Trophoblast cell (in vitro differentiated cells and primary cell): ENCODE data around the gene PAX7.

Experiments used
- DNase-seq, 2 donors: peaks; one replicate each; pipeline ENCODE4 v3.0.0-alpha.2; 2016
- H2AFZ ChIP-seq: 2 replicates; pipeline ENCODE4 v1.6.1; 2013; ENCODE audit warnings: low read length, moderate library complexity, mild to moderate bottlenecking; ENCODE audit not compliant: insufficient read depth, poor library complexity
- H2AK5ac ChIP-seq: 2 replicates; pipeline ENCODE4 v1.6.1; 2013; ENCODE audit warnings: mild to moderate bottlenecking, low read length
- H2BK120ac ChIP-seq: 2 replicates; pipeline ENCODE4 v1.6.1; 2013; ENCODE audit warnings: low read length, mild to moderate bottlenecking, moderate library complexity; ENCODE audit not compliant: insufficient read depth, poor library complexity
- H2BK12ac ChIP-seq: 2 replicates; pipeline ENCODE4 v1.6.1; 2013; ENCODE audit warnings: mild to moderate bottlenecking, low read length, moderate library complexity
- H2BK5ac ChIP-seq: 2 replicates; pipeline ENCODE4 v1.6.1; 2013; ENCODE audit warnings: low read length, low read depth, moderate library complexity, mild to moderate bottlenecking; ENCODE audit not compliant: poor library complexity
- H3K14ac ChIP-seq: 2 replicates; pipeline ENCODE4 v1.6.1; 2013; ENCODE audit warnings: mild to moderate bottlenecking, low read length
- H3K18ac ChIP-seq: 2 replicates; pipeline ENCODE4 v1.6.1; 2013; ENCODE audit warnings: mild to moderate bottlenecking, low read length
- H3K23ac ChIP-seq: 2 replicates; pipeline ENCODE4 v1.6.1; 2013; ENCODE audit warnings: low read length
- H3K27ac ChIP-seq: 2 replicates; pipeline ENCODE4 v1.5.1; 2013; ENCODE audit warnings: low read depth, mild to moderate bottlenecking, inconsistent platforms, low read length, moderate library complexity
- H3K27me3 ChIP-seq: 2 replicates; pipeline ENCODE4 v1.6.1; 2013; ENCODE audit warnings: inconsistent platforms, mild to moderate bottlenecking, low read length, moderate library complexity; ENCODE audit not compliant: insufficient read depth
- H3K36me3 ChIP-seq, 2 experiments: 1 replicate in 1 of 2; 2 replicates in 1 of 2; pipeline ENCODE4 v1.6.1; 2013; ENCODE audit warnings: low read length in 2 of 2, mild to moderate bottlenecking in 2 of 2, moderate library complexity in 1 of 2; ENCODE audit not compliant: insufficient read depth in 2 of 2, control insufficient read depth in 1 of 2
- H3K4ac ChIP-seq: 2 replicates; pipeline ENCODE4 v1.6.1; 2013; ENCODE audit warnings: low read depth, mild to moderate bottlenecking, low read length, moderate library complexity
- H3K4me1 ChIP-seq, 2 experiments: 1 replicate in 1 of 2; 2 replicates in 1 of 2; pipeline ENCODE4 v1.6.1; 2013; ENCODE audit warnings: low read length in 2 of 2, mild to moderate bottlenecking in 2 of 2, moderate library complexity in 1 of 2; ENCODE audit not compliant: insufficient read depth in 2 of 2, control insufficient read depth in 1 of 2
- H3K4me2 ChIP-seq: 2 replicates; pipeline ENCODE4 v1.6.1; 2013; ENCODE audit warnings: inconsistent platforms, mild to moderate bottlenecking, low read length, moderate library complexity
- H3K4me3 ChIP-seq: 2 replicates; pipeline ENCODE4 v1.5.1; 2013; ENCODE audit warnings: mild to moderate bottlenecking, low read depth, low read length, inconsistent platforms
- H3K79me1 ChIP-seq: one replicate; pipeline ENCODE4 v1.6.1; 2013; ENCODE audit warnings: low read length
- H3K79me2 ChIP-seq: 2 replicates; pipeline ENCODE4 v1.6.1; 2013; ENCODE audit warnings: low read length, mild to moderate bottlenecking; ENCODE audit not compliant: control insufficient read depth, insufficient read depth, poor library complexity
- H3K9ac ChIP-seq: 2 replicates; pipeline ENCODE4 v1.6.1; 2013; ENCODE audit warnings: mild to moderate bottlenecking, low read length
- H3K9me3 ChIP-seq: 2 replicates; pipeline ENCODE4 v1.6.1; 2013; ENCODE audit warnings: low read depth, mild to moderate bottlenecking, control low read depth, inconsistent platforms, low read length; ENCODE audit not compliant: insufficient read depth
- H4K12ac ChIP-seq: 2 replicates; pipeline ENCODE4 v1.6.1; 2013; ENCODE audit warnings: low read depth, mild to moderate bottlenecking, low read length, moderate library complexity
- H4K8ac ChIP-seq: 2 replicates; pipeline ENCODE4 v1.6.1; 2013; ENCODE audit warnings: low read depth, mild to moderate bottlenecking, low read length, moderate library complexity
- H4K91ac ChIP-seq: one replicate; pipeline ENCODE4 v1.6.1; 2013; ENCODE audit warnings: low read depth, mild to moderate bottlenecking, low read length, moderate library complexity
- WGBS: extraction: QIAGEN DNeasy Blood & Tissue Kit; methylation state at CpG from one replicate; pipeline ENCODE4 v1.1.7; 2013; ENCODE audit warnings: missing lambda C conversion rate; ENCODE audit not compliant: insufficient read length, insufficient coverage; ENCODE audit errors: extremely low coverage; 5-methylcytosine and 5-hydroxymethylcytosine counted together

The PAX7 gene

GRCh38 chr1:18599086-18599485 lies 31.6 kb upstream of the PAX7 start:
- Histone ChIP-seq H4K8ac (no peak overlapping the region), H3K79me1 (no peaks in the 10 kb centered on the region), H4K91ac (no peak overlapping the region), H2AK5ac (no peak overlapping the region), H3K14ac (no peak overlapping the region), H3K36me3 (no peaks in the 10 kb centered on the region), H3K79me2 (no peaks in the 10 kb centered on the region), H2BK12ac (no peak overlapping the region), H3K4ac (no peak overlapping the region), H3K4me1 (no peaks in the 10 kb centered on the region), H3K9ac (no peak overlapping the region), H3K9me3 (peaks cover 1% of the 10 kb centered on the region), H3K4me2 (no peak overlapping the region), H3K18ac (no peak overlapping the region), H2AFZ (no peak overlapping the region), H3K27me3 (no peaks in the 10 kb centered on the region), H4K12ac (no peak overlapping the region), H3K23ac (no peak overlapping the region), H2BK120ac (no peak overlapping the region), H2BK5ac (no peak overlapping the region), H3K4me3 (no peak overlapping the region), H3K27ac (no peak overlapping the region)
- DNase-seq: no peak
- WGBS: no CpG with 5 or more reads among the region's 12 CpGs

GRCh38 chr1:18599704-18600103 lies 30.9 kb upstream of the PAX7 start:
- H3K36me3 ChIP-seq: no peaks in the 10 kb centered on the region
- H3K23ac ChIP-seq: no peak overlapping the region
- H4K91ac ChIP-seq: no peak overlapping the region
- H3K79me2 ChIP-seq: no peaks in the 10 kb centered on the region
- H3K79me1 ChIP-seq: no peaks in the 10 kb centered on the region
- H3K18ac ChIP-seq: no peak overlapping the region
- no peak overlapping the region for H3K14ac ChIP-seq
- H3K4ac ChIP-seq: no peak overlapping the region
- H3K4me1 ChIP-seq: no peaks in the 10 kb centered on the region
- no peak for DNase-seq
- WGBS: no CpG with 5 or more reads among the region's 9 CpGs
- H2BK120ac ChIP-seq: no peak overlapping the region
- H3K4me2 ChIP-seq: no peak overlapping the region
- no peaks in the 10 kb centered on the region for H3K27me3 ChIP-seq
- H3K9ac ChIP-seq: no peak overlapping the region
- peaks cover 1% of the 10 kb centered on the region for H3K9me3 ChIP-seq
- H4K12ac ChIP-seq: no peak overlapping the region
- no peak overlapping the region for H4K8ac ChIP-seq
- H3K4me3 ChIP-seq: no peak overlapping the region
- no peak overlapping the region for H2AK5ac ChIP-seq
- H2BK12ac ChIP-seq: no peak overlapping the region
- no peak overlapping the region for H2AFZ ChIP-seq
- no peak overlapping the region for H2BK5ac ChIP-seq
- H3K27ac ChIP-seq: no peak overlapping the region

GRCh38 chr1:18602533-18603211 lies 28.0 kb upstream of the PAX7 start:
- H3K9me3 ChIP-seq: peaks cover 1% of the 10 kb centered on the region
- H3K79me1 ChIP-seq: no peaks in the 10 kb centered on the region
- H2BK12ac ChIP-seq: no peak overlapping the region
- H2AFZ ChIP-seq: no peak overlapping the region
- no peak overlapping the region for H4K12ac ChIP-seq
- no peak overlapping the region for H4K8ac ChIP-seq
- H3K79me2 ChIP-seq: no peaks in the 10 kb centered on the region
- no peak overlapping the region for H3K4ac ChIP-seq
- no peak overlapping the region for H3K4me2 ChIP-seq
- H3K9ac ChIP-seq: no peak overlapping the region
- no peak overlapping the region for H3K23ac ChIP-seq
- H2BK120ac ChIP-seq: no peak overlapping the region
- H3K18ac ChIP-seq: no peak overlapping the region
- H3K14ac ChIP-seq: no peak overlapping the region
- no peaks in the 10 kb centered on the region for H3K36me3 ChIP-seq
- no peak for DNase-seq
- no peak overlapping the region for H4K91ac ChIP-seq
- WGBS: no CpG with 5 or more reads among the region's 5 CpGs
- H3K27me3 ChIP-seq: no peaks in the 10 kb centered on the region
- no peaks in the 10 kb centered on the region for H3K4me1 ChIP-seq
- no peak overlapping the region for H3K27ac ChIP-seq
- H2AK5ac ChIP-seq: no peak overlapping the region
- no peak overlapping the region for H2BK5ac ChIP-seq
- no peak overlapping the region for H3K4me3 ChIP-seq

GRCh38 chr1:18603212-18603852 lies 27.3 kb upstream of the PAX7 start:
- no peak overlapping the region for H3K23ac ChIP-seq
- H3K4ac ChIP-seq: no peak overlapping the region
- WGBS: no CpG with 5 or more reads among the region's 13 CpGs
- H3K9me3 ChIP-seq: peaks cover 1% of the 10 kb centered on the region
- H3K4me1 ChIP-seq: no peaks in the 10 kb centered on the region
- H2BK12ac ChIP-seq: no peak overlapping the region
- H3K18ac ChIP-seq: no peak overlapping the region
- no peaks in the 10 kb centered on the region for H3K79me1 ChIP-seq
- no peaks in the 10 kb centered on the region for H3K79me2 ChIP-seq
- no peak overlapping the region for H3K9ac ChIP-seq
- no peaks in the 10 kb centered on the region for H3K36me3 ChIP-seq
- no peaks in the 10 kb centered on the region for H3K27me3 ChIP-seq
- no peak overlapping the region for H4K12ac ChIP-seq
- no peak overlapping the region for H2BK120ac ChIP-seq
- H2AFZ ChIP-seq: no peak overlapping the region
- H4K91ac ChIP-seq: no peak overlapping the region
- no peak overlapping the region for H2AK5ac ChIP-seq
- no peak overlapping the region for H3K27ac ChIP-seq
- H2BK5ac ChIP-seq: no peak overlapping the region
- no peak overlapping the region for H3K14ac ChIP-seq
- H3K4me3 ChIP-seq: no peak overlapping the region
- no peak for DNase-seq
- no peak overlapping the region for H4K8ac ChIP-seq
- H3K4me2 ChIP-seq: no peak overlapping the region
